Stimulated activated CD4-positive, alpha-beta T cell treated with anti-CD3 and anti-CD28 coated beads, Interleukin-15, amount 100 ng/mL, for 1 hour (primary cell): Measurements from ENCODE around the gene PGK1.
"Not testable (repeated sequence)": the region's sequence is repeated elsewhere in the genome, so short reads cannot be mapped to it uniquely, and the experiment has no call there.

Experiments
- DNase-seq, 2 donors: peaks; one replicate each; pipeline ENCODE4 v3.0.0-alpha.2; 2020; ENCODE audit warnings: low read depth in 1 of 2, low spot score in 1 of 2

PGK1 gene

DNA sequence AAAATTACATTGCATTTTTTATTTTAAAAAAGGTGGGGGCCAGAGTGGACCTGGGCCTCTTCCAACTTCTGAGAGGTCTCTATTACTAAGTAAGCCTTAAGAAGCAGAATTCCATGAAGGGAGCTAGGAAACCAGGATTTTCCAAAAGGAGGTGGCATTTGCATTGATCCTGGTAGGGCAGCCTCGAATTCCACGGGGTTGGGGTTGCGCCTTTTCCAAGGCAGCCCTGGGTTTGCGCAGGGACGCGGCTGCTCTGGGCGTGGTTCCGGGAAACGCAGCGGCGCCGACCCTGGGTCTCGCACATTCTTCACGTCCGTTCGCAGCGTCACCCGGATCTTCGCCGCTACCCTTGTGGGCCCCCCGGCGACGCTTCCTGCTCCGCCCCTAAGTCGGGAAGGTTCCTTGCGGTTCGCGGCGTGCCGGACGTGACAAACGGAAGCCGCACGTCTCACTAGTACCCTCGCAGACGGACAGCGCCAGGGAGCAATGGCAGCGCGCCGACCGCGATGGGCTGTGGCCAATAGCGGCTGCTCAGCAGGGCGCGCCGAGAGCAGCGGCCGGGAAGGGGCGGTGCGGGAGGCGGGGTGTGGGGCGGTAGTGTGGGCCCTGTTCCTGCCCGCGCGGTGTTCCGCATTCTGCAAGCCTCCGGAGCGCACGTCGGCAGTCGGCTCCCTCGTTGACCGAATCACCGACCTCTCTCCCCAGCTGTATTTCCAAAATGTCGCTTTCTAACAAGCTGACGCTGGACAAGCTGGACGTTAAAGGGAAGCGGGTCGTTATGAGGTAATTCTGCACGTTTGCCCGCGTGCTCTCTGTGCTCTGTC lies at the start of gene PGK1:
Gene PGK1 (plus strand): TSS at position 626 of the 824 bp plus-strand sequence. CDS start 93 bp downstream, at position 719.
- DNase-seq, result peak; percentile 82 to 83

DNA sequence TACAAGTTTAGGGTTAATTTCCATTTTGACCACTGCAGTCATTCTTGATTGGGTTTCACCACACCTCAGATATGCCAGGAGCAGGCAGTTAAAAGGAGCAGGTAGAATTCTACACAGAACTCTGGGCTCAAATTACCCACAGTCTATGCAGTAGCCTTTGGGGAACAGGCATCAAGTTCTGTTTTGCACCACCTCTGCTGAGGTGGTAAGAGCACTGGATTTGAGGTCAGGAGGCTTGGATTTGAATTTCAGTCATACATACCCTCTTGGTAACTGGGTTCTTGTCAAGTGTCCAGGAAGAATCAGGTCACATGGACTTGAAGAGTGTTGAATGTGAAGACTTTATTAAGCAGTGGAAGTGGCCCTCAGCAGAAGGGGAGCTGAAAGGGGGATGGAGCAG lies 40.4 kb upstream of the PGK1 start:
- DNase-seq, result no peak

DNA sequence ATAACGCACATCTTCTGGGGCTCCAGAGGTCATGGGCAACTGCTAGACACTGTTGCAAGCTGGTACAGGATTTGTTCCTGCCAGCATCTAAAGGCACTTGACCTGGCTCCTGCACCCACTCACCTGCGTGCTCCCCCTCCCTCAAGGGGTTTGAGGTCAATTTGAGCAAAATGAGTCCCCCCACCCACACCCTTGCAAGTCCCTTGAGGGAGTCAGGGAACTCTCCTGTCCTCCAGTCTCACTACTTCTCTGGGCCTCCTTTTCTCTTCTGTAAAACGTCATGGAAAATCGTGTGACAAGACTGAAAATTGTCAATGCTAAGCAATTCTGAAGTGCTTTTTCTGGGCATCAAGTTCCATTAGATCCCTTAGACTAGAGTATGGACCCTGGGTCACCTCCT lies 39.9 kb upstream of the PGK1 start:
- no peak for DNase-seq

DNA sequence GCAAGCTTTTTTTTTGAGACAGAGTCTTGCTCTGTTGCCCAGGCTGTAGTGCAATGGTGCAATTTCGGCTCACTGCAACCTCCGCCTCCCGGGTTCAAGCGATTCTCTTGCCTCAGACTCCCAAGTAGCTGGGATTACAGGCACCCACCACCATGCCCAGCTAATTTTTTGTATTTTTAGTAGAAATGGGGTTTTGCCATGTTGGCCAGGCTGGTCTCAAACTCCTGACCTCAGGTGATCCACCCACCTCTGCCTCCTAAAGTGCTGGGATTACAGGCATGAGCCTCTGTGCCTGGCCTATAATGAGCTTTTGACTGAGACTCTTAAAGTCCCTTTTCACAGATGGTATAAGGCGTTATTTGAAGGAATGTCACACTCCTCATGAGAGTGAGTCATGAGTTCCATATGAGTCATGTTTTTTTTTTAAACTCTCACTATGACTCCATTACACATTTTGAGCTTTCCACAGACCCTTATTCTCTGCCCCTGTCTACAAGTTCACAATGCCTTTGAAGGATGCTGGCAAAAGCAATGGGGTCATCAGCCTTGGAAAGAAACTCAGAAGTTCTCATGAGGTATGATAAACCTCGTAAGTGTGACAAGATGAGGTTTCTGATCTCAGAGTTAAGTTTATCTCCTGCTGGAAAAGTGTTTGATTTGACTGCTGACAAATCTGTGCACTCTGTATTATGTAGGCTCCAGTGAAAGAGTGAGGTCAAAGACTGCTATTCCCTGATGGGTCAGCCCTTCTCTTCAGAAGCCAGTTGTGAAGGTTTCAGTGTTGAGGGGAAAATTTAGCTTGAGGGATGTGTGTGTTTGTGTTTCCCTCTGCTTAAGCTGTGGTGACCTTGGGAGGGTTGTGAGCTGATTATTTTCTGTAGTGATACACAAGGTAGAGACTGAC lies 39.1 kb upstream of the PGK1 start:
- DNase-seq, result not testable (repeated sequence)

DNA sequence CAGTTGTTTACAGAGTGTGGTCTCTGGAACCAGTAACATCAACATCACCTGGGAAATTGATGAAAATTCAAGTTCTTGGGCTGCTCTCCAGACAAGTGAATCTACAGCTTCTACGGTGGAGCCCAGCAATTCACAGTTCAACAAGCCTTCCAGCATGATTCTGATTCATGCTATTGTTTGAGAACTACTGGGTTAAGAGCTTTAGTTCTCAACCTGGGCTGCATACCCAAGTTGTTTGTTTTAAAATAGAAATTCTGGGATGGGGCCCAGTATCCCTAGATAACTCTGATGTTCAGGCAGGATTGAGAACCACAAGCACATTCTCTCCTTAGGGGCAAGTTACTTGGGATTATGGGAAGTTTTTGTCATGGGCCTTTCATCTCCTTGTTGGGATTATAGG lies 37.9 kb upstream of the PGK1 start:
- no peak for DNase-seq

DNA sequence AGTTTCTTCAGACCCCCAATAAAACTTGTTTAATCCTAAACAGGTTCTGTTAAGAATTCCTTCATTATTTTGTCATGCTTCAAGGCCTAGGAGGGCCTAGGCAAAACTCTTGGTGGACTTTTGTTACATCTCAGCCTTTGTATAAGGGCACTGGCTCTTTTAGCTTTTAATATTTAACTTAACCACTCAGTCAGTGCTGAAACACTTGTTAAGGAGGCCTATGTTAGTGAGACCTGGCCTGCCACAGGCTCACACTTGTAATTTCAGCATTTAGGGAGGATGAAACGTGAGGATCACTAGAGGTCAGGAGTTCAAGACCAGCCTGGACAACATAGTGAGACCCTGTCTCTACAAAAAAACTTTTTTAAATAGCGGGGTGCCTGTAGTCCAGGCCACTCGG lies 32.7 kb upstream of the PGK1 start:
- DNase-seq, result no peak

DNA sequence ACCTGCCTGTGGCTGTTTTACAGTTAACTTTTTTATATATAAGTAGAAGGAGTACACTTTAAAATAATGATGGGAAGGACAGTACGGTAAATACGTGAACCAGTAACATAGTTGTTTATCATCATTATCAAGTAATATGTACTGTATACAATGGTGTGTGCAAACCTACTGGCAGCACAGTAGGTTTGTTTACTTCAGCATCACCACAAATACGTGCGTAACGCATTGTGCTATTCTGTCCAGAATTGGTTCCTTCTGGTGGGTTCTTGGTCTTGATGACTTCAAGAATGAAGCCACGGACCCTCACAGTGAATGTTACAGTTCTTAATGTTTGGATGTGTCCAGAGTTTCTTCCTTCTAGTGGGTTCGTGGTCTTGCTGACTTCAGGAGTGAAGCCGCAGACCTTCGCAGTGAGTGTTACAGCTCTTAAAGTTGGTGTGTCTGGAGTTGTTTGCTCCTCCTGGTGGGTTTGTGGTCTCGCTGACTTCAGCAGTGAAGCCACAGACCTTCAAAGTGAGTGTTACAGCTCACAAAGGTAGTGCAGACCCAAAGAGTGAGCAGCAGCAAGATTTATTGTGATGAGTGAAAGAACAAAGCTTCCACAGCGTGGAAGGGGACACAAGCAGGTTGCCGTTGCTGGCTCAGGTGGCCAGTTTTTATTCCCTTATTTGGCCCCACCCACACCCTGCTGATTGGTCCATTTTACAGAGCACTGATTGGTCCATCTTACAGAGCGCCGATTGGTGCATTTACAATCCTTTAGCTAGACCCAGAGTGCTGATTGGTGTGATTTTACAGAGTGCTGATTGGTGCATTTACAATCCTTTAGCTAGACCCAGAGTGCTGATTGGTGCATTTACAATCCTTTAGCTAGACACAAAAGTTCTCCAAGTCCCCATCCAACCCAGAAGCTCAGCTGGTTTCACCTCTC lies 30.6 kb upstream of the PGK1 start:
- peak in 1 of 2 donors; percentile 1 for DNase-seq

DNA sequence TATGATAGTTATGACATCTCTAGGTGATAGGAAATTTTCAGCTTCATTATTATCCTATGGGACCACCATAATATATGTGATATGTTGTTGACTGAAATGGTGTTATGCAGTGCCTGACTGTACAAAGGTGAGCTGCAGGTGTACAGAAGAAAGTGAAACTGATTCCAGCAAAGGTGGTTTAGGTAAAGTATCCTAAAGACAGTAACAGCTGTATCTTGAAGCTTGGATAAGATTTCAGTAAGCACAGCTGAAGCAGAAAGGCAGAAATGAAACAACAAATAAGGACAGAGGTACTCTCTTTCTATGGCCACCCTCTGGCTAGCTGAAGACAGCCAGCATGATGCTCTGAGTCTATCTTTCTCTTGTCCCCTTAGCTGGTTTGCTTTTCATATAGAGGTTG lies 30.0 kb upstream of the PGK1 start:
- DNase-seq, result no peak

DNA sequence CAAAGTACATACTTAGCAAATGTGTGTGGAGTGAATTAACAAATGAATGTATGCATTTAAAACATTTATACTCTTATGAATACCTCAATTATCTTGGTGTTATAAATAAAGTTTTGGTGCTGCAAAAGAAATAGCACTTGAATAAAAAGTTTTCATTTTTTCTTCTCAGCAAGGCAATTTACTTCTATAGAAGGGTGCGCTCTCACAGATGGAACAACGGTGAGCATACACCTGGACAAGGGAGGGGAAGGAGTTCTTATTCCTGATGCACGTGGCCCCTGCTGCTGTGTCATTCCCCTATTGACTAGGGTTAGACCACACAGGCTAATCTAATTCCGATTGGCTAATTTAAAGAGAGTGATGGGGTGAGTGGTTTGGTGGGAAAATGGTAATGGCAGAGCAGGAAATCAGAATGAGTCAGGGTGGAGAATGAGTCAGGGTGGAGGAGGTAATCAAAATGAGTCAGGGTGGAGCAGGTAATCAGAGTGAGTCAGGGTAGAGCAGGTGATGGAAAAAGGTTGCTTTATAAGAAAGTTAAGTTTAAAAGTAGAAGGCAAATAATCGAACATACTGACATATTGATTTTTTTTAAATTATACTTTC lies 28.2 kb upstream of the PGK1 start:
- no peak for DNase-seq

DNA sequence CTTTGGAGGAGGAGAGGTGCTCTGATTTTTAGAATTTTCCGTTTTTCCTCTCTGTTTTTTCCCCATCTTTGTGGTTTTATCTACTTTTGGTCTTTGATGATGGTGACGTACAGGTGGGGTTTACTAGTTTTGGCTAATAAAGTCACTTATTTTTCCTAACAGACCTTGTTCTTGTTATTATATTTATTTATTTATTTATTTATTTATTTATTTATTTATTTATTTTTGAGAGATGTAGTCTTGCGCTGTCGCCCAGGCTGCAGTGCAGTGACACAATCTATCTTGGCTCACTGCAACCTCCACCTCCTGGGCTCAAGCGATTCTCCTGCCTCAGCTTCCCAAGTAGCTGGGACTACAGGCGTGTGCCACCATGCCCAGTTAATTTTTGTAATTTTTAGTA lies 22.6 kb upstream of the PGK1 start:
- not testable (repeated sequence) for DNase-seq

DNA sequence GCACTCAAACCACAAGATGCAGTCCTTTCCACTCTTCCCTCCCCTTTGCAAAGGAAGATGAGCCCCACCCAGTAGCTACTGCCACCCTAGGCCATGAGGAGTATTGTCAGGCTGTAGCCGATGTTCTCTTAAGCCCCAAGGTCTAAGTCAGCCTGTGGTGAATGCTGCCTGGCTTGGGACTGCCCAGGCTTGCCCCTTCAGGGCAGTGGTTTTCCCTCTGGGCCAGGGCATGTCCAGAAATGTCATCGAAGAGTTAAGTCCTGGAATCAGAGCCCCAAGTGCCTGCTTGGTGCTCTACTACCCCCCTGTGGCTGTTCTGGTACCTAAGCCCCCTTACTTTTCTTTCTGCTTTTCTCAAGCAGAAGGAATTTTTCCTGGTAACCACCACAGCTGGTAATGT lies 11.8 kb upstream of the PGK1 start:
- DNase-seq, result no peak

DNA sequence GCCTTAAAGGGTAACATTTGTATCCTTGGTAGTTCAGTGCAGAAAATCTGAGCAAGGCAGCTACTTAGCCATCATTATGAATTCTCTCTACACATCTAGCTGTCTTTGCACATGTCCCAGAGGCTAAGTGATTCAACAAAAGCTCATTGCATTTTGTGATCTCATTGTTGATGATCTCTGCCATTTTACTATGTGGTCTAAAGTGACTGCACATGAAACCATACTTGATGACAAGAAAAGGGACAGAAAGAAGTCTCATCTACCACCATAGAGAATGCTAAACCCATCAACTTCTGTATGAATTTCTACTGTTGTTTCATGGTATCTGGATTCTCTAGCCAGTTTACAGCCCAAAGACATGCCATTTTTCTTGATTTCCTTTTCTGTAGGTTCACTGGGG lies 5.9 kb upstream of the PGK1 start:
- DNase-seq, result no peak

DNA sequence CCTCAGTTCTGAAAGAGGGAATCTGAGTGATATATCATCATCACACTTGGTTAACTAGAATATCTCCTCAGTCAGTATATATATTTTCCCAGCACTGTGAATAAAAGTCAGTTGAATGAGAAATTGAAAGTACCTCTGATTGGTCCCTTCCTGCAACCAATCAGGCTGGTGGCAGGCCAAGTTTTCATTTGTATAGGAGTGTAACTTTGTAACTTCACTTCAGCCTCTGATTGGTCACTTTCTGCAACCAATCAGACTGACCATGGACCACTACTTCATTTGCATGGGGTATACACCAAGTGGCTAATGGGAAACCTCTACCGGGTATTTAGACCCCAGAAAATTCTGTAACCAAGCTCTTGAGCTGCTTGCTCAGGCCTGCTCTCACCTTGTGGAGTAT lies 2.0 kb upstream of the PGK1 start:
- DNase-seq, result no peak

DNA sequence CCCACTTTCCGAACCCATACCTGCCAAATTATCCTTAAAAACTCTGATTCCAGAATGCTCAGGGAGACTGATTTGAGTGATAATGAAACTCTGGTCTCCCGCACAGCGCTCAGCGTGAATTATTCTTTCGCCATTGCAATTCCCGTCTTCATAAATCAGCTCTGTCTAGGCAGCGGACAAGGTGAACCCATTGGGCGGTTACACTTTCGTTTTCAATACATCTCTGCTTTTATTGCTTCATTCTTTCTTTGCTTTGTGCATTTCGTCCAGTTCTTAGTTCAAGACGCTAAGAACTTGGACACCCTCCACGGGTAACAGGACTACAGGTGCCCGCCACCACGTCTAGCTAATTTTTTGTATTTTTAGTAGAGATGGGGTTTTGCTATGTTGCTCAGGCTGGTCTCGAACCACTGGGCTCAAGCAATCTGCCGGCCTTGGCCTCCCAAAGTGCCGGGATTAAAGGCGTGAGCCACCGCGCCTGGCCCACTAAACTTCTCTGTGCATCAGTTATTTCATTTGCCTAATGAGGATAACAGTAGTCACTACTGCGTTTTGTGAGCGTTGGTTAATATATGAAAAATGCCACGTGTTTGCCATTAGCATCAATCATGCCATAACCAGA lies 936 bp upstream of the PGK1 start:
- no peak for DNase-seq

DNA sequence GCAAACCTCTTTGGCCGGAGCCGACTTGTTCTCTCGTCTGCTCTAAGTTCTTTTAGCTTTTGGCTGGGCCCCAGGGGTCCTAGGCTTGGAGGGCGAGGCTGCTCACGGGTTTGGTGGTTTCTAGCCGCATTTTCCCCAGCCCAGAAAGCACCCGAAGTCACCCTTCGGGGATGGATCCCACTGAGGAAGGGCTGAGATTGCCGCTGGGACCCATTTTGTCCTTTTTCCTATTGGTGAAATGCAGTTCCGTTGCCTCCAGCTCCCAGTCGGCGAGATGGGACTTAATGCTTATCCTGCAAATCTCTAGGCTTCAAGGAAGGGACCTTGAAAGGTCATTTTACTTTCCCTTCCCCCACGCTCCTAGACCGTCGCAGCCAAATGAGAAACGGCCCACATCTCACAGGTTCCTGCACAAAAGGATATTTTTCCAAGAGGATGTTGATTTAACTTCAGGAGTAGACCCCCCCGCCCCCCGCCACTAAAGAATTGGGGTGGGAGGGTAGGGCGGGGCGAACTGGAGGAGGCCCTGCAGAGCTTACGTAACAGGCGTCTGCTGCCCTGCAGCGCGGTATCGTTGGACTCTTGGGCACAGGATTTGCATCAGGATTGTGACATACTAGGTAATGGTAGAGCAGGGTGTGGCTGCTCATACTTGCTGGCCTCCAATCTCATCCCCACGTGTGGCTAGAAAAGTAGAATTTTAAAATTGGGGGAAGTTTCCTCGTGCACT lies 564 bp downstream of the PGK1 start:
- DNase-seq, result peak in 1 of 2 donors; percentile 9

DNA sequence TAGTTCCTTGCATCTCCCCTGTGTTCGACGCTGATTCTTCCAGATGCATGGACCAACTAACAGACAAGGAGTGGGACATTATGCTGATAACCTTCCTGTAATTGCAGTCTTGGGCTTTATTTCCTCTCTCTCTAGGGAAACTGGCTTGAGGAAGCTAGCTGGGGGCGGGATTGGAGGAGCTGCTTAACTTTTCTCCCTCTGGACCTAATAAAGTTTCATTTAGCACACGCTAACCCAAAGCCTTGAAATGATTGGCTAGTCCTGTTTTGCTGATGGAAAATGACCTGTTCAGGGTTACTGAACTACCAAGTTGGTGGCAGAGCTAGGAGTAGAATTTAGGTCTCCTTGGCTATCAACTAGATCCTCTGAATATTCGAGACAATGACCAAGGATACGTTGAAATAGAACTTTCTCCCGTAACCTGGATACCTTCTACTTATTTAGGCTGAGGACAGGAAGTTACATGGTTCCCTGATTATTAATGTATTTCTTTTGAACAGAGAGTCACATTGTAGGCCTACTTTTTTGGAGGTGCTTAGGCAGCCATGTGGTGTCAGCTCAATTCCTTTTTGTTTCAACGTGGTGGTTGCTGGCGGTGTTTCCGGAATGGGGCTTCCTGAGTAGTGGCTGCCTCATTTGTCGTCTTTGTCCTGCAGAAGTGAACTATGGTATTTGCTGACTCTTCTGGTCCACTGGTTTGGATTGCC lies 2.0 kb downstream of the PGK1 start:
- no peak for DNase-seq

DNA sequence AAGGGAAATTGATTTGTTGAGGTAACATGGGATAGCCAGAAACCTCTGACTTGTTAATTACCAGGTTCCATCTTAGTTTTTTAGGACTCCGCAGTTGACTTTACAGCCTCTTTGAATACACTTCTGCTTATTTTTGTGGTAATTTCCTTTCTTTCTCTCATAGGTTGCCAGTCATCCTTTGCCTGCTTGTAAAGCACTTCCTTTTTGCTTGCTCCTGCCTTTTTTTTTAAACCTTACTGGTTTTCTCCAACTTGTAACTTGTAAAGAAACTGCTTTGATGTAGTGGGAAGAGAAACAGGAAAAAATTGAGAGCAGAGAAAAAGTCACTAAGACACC lies 2.6 kb downstream of the PGK1 start:
- no peak for DNase-seq

DNA sequence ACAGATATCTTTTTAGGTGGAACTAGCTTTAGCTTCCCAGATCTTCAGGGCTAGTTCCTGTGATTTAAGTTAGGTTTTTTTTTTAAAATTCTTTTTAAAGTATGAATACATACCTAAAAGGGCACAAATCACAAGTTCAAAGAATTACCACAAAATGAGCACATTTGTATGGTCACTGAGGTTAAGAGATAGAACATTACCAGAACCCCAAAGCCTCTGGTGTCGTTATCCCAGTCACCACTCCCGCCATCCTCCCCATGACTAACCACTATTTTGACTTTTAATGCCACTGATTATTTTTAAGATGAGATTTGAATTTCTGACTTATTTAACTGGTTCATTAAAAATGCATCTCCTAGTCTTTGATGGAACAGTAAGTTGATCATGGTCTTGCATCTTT lies 5.4 kb downstream of the PGK1 start:
- no peak for DNase-seq
